HG02642 (cell line): ENCODE data around the gene FGD3.

Experiments
- ATAC-seq: cut with Tn5 transposase; IDR thresholded peaks from one replicate; pipeline ENCODE4 v1.9.1; 2021; ENCODE audit warnings: mild to moderate bottlenecking; ENCODE audit not compliant: unreplicated experiment, poor library complexity

The FGD3 gene

DNA sequence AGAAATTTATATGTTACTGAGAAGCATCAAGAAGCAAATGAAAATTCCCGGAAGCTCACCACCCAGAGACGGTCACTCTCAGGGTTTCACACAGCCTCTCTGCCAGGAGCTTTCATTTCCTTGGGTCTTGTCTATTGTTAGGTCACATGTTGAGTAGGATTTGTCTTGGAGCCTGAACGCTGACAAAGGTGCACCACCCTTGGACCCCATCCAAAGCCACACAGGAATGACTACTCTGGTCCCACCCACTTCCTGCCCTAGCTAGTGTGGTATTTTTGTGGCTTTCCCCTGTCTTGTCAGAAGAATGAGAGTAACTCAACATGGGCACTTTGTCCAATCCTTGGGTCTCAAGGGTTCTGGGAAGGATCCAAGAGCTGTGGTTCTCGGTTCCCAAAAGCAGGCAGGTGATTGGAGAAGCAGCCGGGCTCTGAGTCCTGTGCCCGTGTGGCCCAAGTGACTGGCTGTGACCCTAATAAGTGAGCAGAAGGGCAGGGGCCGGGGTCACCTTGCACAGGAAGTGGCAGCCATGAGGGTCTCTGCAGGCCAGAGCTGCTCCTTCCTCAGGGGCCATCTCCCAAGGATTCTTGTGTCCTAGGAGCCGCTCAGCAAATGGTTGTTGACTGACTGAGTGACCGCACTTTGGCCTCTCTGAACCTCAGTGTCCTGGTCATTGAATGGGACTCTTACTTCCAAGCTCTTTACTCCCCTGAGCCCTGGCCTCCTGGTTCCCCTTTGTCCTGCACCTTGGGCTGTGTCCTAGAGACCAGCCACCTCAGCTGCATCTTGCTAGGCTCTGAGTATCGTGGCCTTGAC, 6.9 kb downstream of the FGD3 start:
- peak; percentile 68 for ATAC-seq

- no peak for ATAC-seq
Measured at GRCh38 chr9:92954886-92955285, 7.6 kb downstream of the FGD3 start.

- ATAC-seq = no peak
Measured at GRCh38 chr9:92960561-92961290, 13.4 kb downstream of the FGD3 start.

DNA sequence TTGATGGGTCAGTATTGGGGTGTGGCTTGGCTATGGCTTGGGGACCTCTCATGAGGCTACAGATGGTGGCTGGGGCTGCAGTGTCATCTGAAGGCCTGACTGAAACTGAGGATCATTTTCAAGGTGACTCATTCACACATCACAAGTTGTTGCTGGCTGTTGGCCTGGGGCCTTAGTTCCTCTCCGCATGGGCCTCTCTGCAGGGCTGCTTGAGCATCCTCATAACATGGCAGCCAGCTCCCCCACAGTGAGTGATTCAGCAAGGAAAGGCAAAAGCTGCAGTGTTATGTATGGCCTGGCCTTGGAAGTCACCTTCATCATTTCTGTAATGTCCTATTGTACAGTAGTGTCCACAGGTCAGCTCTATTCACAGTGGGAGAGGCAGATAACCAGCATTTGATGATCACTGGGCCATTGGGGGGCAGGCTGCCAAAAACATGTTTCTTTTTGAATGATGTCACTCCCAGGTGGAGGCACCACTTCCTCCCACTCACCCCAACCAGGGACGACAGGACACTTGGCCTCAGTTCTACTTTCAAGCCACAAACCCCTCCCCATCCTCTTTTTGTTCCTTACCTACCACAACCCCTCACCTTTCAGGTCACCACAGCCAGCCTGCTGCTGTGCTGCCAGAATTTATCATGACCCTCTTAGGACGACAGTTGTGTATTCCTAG, 14.4 kb downstream of the FGD3 start:
- ATAC-seq = no peak

DNA sequence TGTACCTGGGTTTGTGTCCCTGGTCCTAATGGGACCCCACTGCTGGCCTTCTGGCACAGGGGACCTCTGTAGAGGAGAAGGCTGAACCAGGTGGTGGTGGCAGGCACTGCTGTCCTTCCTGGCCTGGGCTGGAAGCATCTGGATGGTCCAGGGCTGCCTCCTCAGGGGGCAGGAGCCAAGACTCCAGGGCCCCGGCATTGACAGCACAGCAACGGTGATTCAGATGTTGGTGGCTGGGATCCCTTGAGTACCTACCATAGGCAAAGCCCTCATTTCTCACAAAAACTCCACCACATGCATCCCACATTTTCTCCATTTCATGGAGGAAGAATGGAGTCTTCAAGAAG, 15.0 kb downstream of the FGD3 start:
- no peak for ATAC-seq

- no peak for ATAC-seq
Measured at GRCh38 chr9:92962846-92963245, 15.5 kb downstream of the FGD3 start.

DNA sequence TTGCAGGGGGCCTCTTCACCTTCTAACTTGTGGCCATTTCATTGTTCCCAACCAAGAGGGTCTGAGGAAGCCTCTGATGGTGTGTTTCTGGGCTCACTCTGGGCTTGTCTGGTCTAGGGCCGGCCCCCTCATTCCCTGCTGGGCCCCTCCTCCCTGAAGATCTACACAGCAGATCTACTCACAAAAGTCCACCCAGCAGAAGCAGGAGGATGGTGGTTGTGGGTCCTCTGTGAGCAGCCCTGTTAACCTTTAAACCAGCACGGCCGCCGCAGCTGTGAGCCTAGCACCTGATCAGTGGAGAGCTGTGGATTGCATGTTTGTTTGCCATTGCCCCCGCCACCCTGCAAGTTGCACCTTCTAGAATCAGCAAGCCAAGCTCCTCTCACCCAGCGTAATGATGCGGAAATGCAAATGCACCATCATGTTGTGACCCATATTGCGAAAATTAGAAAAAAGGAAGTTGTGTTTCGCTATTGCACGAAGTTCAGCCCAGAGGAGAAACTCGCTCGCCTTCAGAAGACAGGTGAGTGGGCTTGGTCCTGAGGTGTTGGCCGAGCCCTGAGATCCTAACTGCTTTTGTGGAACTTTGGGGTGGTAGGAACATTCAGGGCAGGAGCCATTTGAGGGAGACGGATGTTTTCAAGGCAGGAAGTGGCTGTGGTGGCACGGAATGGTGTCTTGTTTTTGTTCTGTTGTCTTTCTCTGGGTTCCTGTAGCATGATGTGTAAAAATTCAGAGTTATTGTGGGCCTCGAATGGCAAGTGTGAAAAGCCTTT, 16.7 kb downstream of the FGD3 start:
- ATAC-seq = peak; percentile 80

DNA sequence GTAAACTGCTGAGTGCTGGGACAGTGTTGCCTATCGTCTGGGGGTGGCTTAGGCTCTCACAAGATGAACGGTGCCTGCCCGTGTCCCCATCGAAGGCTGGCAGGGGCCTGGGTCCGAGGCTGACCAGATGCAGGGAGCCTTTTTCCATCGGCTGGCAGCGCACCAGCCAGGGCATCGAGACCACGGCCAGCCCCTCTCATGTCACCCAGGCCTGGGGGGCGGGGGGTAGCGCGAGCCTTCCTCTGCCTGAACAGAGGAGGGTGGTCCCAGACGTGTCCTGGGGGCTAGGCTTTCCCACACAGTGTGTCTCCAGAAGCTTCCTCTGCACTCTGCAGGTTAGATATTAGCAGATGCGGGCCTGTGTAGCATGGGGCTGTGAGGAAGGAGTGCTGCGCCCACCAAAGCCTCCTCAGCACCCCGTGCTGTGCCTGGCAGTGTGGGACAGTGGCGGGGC, 17.3 kb downstream of the FGD3 start:
- peak; percentile 11 for ATAC-seq

DNA sequence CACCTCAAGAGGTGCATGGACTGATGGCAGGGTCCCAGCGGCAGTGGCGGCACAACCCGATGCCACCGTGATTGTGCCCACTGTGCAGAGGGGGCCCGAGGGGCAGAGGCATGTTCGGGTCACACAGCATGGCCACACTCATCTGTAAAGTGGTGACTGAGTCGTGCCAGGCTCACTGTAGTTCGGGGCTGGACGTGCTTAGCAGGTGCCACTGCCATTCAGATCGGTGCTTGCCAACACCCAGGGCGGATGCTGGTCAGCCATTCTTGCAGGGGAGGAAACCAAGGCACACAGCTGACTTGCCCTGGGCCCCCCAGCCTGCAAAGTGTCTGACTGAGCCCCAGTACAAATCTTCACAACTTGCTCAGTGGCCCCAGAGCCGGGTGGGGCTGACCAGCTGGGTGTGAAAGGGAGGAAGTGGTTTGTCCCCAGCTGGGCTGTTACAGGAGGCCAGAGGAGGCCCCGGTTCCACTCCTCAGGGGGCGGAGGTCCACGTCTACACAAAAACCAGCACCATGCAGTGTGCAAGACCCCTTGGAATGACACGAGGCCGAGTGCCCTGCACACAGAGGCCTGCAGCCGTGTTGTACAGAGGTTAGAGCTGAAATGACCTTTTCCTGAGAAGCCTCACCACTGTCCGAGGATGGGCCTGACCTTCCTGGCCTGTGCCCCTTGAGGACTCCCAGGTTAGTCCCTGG, 17.9 kb downstream of the FGD3 start:
- ATAC-seq = peak; percentile 23

DNA sequence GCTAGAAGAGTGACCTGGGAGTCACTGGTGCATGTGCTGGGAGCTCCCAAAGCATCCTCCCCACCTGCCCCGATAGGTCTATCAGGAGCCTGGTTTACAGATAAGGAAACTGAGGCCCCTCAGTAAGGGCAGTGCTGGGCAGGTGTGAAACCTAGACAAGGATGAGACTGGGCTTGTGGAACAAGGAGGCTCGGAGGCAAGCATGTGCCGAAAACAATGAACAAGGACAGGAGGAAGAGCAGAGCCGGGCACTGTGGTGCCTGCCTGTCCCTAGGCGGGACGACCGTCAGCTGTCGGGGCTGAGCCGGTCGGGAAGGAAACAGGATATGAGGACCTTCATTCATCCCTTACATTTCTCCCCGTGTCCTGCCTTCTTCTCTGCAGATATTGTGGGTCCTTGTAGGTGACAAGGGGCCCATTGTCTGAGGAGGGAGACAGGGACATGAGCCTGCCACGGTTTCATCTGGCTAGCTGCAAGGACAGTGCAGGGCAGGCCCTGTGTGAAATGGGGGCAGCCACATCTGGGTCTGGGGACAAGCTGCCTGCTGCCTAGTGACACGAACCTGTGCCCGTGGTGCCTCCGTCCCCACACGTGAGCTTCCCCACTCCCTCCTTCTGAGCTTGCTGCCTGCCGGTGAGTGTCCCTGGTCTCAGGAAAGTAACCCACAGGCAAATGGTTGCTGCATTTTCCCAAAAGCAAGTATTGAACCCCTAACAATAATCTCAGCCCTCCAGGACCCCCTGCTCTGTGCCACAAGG, 18.6 kb downstream of the FGD3 start:
- no peak for ATAC-seq

DNA sequence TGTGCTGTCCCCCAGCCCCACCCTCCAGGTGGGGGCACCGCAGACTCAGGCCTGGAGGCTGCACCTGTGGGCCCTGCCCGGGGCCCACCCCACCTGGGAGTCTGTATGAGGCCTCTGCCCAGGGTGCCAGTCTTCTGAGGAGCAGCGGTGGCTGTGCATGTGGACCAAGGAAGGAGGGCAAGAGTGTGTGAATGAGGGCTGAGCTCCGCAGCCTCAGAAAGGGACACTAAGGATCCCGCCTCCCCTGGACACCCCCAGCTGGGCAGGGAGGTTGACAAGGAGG, 19.1 kb downstream of the FGD3 start:
- no peak for ATAC-seq

GRCh38 chr9:92968081-92968480, 20.8 kb downstream of the FGD3 start:
- ATAC-seq = no peak

DNA sequence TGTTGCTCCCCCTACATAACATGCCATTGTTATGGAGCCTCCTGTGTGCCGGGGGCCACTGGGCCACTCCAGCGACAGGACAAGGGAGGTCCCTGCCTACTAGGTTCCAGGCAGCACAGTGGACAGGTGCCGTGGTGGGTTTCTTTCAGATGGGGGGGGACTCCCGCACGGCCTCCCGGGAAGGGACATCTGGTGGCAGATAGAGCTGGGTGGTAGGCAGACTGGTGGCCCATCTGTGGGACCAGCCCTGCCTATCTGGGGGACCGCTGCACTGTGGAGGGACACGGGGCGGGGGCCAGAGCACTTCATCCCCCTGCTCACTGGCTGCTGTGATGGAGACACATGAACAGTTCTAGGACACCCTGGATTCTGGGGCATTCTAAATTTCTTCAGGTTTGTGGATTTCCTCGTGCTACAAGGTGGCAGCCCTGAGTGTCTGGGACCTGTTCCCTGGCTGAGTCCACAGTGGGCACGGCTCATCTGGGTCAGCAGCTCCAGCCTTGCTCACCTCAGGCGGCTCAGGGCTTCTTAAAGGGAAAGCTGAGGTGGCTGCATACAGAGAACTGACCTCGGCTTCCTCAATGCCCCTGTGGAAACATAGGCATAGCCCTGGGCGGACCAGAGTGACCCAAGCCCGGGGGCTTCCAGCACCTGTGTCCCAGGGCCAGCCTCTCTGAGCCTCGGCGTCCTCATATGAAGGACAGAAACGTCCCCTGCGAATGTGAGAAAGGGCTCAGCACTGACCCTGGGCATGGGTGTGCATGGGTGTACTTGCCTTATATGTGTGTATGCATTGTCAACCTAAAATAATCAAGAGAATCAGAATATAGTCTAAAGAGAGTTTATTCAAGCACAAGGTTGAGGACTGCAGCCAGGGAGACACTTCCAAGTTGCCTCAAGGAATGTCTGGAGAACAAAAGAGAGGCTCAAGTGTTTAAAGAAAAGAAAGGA, 22.5 kb downstream of the FGD3 start:
- no peak for ATAC-seq

GRCh38 chr9:92970467-92970923, 23.2 kb downstream of the FGD3 start:
- ATAC-seq = no peak

DNA sequence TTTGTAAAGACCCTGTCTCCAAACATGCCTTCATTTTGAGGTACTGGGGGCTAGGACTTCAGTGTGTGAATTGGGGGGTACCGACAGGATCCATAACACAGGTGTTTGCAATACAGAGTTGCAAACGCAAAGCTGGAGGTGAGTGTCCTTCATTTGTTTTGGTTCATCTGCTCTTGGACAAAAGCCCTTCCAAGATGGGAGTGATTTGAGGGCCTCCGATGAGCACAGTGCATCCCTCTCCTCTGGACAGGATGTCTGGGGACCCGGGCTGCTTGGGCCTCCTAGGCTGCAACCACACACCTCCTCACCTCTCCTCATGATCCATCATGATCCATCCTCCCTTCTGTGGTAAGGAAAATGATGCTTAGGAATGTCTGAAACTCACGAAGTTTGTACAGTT, 23.8 kb downstream of the FGD3 start:
- no peak for ATAC-seq

- no peak for ATAC-seq
Measured at GRCh38 chr9:92971776-92972175, 24.5 kb downstream of the FGD3 start.

DNA sequence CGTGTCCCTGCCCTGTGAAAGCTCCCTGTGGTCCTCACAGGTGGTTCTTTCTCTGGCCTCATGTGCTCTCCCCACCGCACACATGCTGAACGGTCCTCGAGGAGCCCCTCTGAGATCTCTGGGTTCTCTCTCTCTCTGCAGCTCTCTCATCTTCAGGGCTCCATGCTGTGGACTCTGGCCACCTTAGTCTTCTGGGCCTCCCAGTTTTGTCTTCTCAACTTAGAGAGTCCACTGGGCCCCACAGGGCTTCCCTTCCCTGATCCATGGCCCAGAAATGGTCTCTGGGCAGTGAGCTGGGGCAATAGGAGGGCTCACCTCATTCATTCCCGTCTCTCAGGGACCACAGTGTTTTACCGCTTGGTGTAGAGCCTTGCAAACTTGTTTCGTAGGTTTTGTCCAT, 26.4 kb downstream of the FGD3 start:
- no peak for ATAC-seq

- ATAC-seq = no peak
Measured at GRCh38 chr9:92974161-92974661, 26.9 kb downstream of the FGD3 start.
